HG02623 (cell line): ENCODE measurements around the gene FAM161A.
"Not testable (repeated sequence)": the region's sequence is repeated elsewhere in the genome, so short reads cannot be mapped to it uniquely, and the experiment has no call there.

Source experiments
- ATAC-seq: cut with Tn5 transposase; IDR thresholded peaks from one replicate; pipeline ENCODE4 v1.9.1; 2021; ENCODE audit warnings: moderate library complexity; ENCODE audit not compliant: unreplicated experiment

Gene FAM161A

GRCh38 chr2:61853847-61854563, at the start of gene FAM161A:
Gene FAM161A (minus strand): TSS chr2:61854060. CDS start chr2:61854041, 19 bp downstream.
- peak; percentile 71 for ATAC-seq

GRCh38 chr2:61900281-61900680, 46.4 kb upstream of the FAM161A start:
- no peak for ATAC-seq

GRCh38 chr2:61898810-61899209, 45.0 kb upstream of the FAM161A start:
- no peak for ATAC-seq

- ATAC-seq: peak; percentile 76
Measured at GRCh38 chr2:61888267-61889055, 34.6 kb upstream of the FAM161A start, which contains the start of gene CCT4. Gene CCT4 (minus strand): TSS chr2:61888656. CDS start chr2:61888507, 149 bp downstream.

GRCh38 chr2:61887717-61888266, 33.9 kb upstream of the FAM161A start:
- no peak for ATAC-seq

- no peak for ATAC-seq
Measured at GRCh38 chr2:61885896-61886603, 32.2 kb upstream of the FAM161A start.

- no peak for ATAC-seq
Measured at GRCh38 chr2:61882850-61883249, 29.0 kb upstream of the FAM161A start.

- ATAC-seq: not testable (repeated sequence)
Measured at GRCh38 chr2:61879351-61879750, 25.5 kb upstream of the FAM161A start.

- no peak for ATAC-seq
Measured at GRCh38 chr2:61878761-61879160, 24.9 kb upstream of the FAM161A start.

GRCh38 chr2:61877571-61878245, 23.8 kb upstream of the FAM161A start:
- ATAC-seq: no peak

- no peak for ATAC-seq
Measured at GRCh38 chr2:61876400-61876799, 22.5 kb upstream of the FAM161A start.

GRCh38 chr2:61866482-61867089, 12.7 kb upstream of the FAM161A start:
- not testable (repeated sequence) for ATAC-seq

- no peak for ATAC-seq
Measured at GRCh38 chr2:61862085-61862484, 8.2 kb upstream of the FAM161A start.

- no peak for ATAC-seq
Measured at GRCh38 chr2:61857224-61857623, 3.4 kb upstream of the FAM161A start.

GRCh38 chr2:61855318-61855613, 1.4 kb upstream of the FAM161A start:
- no peak for ATAC-seq

GRCh38 chr2:61854564-61855317, 881 bp upstream of the FAM161A start:
- ATAC-seq: peak; percentile 90

- peak; percentile 58 for ATAC-seq
Measured at GRCh38 chr2:61853086-61853846, 594 bp downstream of the FAM161A start.

GRCh38 chr2:61851270-61851669, 2.6 kb downstream of the FAM161A start:
- not testable (repeated sequence) for ATAC-seq

- no peak for ATAC-seq
Measured at GRCh38 chr2:61845320-61845719, 8.5 kb downstream of the FAM161A start.
